ENCODE measurements around the gene GALNT1.

- TF ChIP-seq, protein P1, sequence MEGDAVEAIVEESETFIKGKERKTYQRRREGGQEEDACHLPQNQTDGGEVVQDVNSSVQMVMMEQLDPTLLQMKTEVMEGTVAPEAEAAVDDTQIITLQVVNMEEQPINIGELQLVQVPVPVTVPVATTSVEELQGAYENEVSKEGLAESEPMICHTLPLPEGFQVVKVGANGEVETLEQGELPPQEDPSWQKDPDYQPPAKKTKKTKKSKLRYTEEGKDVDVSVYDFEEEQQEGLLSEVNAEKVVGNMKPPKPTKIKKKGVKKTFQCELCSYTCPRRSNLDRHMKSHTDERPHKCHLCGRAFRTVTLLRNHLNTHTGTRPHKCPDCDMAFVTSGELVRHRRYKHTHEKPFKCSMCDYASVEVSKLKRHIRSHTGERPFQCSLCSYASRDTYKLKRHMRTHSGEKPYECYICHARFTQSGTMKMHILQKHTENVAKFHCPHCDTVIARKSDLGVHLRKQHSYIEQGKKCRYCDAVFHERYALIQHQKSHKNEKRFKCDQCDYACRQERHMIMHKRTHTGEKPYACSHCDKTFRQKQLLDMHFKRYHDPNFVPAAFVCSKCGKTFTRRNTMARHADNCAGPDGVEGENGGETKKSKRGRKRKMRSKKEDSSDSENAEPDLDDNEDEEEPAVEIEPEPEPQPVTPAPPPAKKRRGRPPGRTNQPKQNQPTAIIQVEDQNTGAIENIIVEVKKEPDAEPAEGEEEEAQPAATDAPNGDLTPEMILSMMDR (IDR thresholded peaks at IDR 0.05): no peak
- TF ChIP-seq POLR2A (IDR thresholded peaks at IDR 0.05) (no peak), EP300 (IDR thresholded peaks at IDR 0.05) (no peak)
These were observed 35.3 kb downstream of the GALNT1 start for GRCh38 chr18:35616664-35617423.

Data from gastroesophageal sphincter (tissue), 3 donors.